ENCODE measurements around the gene SP140.
"Not testable (repeated sequence)": the region's sequence is repeated elsewhere in the genome, so short reads cannot be mapped to it uniquely, and the experiment has no call there.

The SP140 gene

GRCh38 chr2:230226051-230226551, 565 bp downstream of the SP140 start:
- DNase-seq, result no peak

- no peak for DNase-seq
Measured at GRCh38 chr2:230227216-230227615, 1.7 kb downstream of the SP140 start.

GRCh38 chr2:230230087-230230486, 4.6 kb downstream of the SP140 start:
- no peak for DNase-seq

- no peak for DNase-seq
Measured at GRCh38 chr2:230230496-230231200, 5.1 kb downstream of the SP140 start.

GRCh38 chr2:230231251-230231650, 5.7 kb downstream of the SP140 start:
- DNase-seq, result no peak

GRCh38 chr2:230234122-230234722, 8.7 kb downstream of the SP140 start:
- DNase-seq, result no peak

- no peak for DNase-seq
Measured at GRCh38 chr2:230234845-230235244, 9.3 kb downstream of the SP140 start.

- no peak for DNase-seq
Measured at GRCh38 chr2:230244211-230244610, 18.7 kb downstream of the SP140 start.

- no peak for DNase-seq
Measured at GRCh38 chr2:230246206-230246605, 20.7 kb downstream of the SP140 start.

- DNase-seq, result no peak
Measured at GRCh38 chr2:230250231-230250630, 24.7 kb downstream of the SP140 start.

GRCh38 chr2:230254152-230254881, 28.8 kb downstream of the SP140 start:
- no peak for DNase-seq

- no peak for DNase-seq
Measured at GRCh38 chr2:230256733-230257332, 31.3 kb downstream of the SP140 start.

- no peak for DNase-seq
Measured at GRCh38 chr2:230258483-230258882, 32.9 kb downstream of the SP140 start.

- no peak for DNase-seq
Measured at GRCh38 chr2:230262246-230262645, 36.7 kb downstream of the SP140 start.

- not testable (repeated sequence) for DNase-seq
Measured at GRCh38 chr2:230264945-230265344, 39.4 kb downstream of the SP140 start.

- DNase-seq, result no peak
Measured at GRCh38 chr2:230266638-230267037, 41.1 kb downstream of the SP140 start.

GRCh38 chr2:230267059-230267458, 41.5 kb downstream of the SP140 start:
- no peak for DNase-seq

GRCh38 chr2:230267556-230267955, 42.0 kb downstream of the SP140 start:
- DNase-seq, result no peak

- DNase-seq, result no peak
Measured at GRCh38 chr2:230268606-230269243, 43.2 kb downstream of the SP140 start.

GRCh38 chr2:230269715-230270114, 44.2 kb downstream of the SP140 start:
- no peak for DNase-seq

- no peak for DNase-seq
Measured at GRCh38 chr2:230282936-230283335, 57.4 kb downstream of the SP140 start.

GRCh38 chr2:230286048-230286447, 60.5 kb downstream of the SP140 start:
- no peak for DNase-seq

- DNase-seq, result not testable (repeated sequence)
Measured at GRCh38 chr2:230289311-230289710, 63.8 kb downstream of the SP140 start.
